GM12873 (cell line): ENCODE measurements around the gene PTGER4.

Source experiments
- CTCF ChIP-seq: IDR thresholded peaks from 2 replicates; pipeline ENCODE4 v1.5.1; 2012; ENCODE audit warnings: low read depth, mild to moderate bottlenecking, moderate library complexity, low read length, control low read depth; ENCODE audit not compliant: insufficient read depth; ENCODE audit errors: missing control alignments

The PTGER4 gene

GRCh38 chr5:40675396-40676133 lies 4.2 kb upstream of the PTGER4 start:
- TF ChIP-seq CTCF, result no peak

GRCh38 chr5:40676613-40677343 lies 2.9 kb upstream of the PTGER4 start:
- TF ChIP-seq CTCF, result no peak

- TF ChIP-seq CTCF, result no peak
Measured at GRCh38 chr5:40677456-40677855, 2.3 kb upstream of the PTGER4 start.

GRCh38 chr5:40678026-40678425 lies 1.7 kb upstream of the PTGER4 start:
- TF ChIP-seq CTCF, result no peak

- TF ChIP-seq CTCF, result no peak
Measured at GRCh38 chr5:40678460-40679147, 1.1 kb upstream of the PTGER4 start.

GRCh38 chr5:40679148-40679912 lies 385 bp upstream of the PTGER4 start:
- no peak for TF ChIP-seq CTCF
